CD4-positive, alpha-beta T cell treated with Interferon gamma for 1 hour (primary cell): ENCODE results near the gene ADORA2A.

ENCODE experiments used
- DNase-seq: peaks from one replicate; pipeline ENCODE4 v3.0.0-alpha.2; 2020

ADORA2A gene

DNA sequence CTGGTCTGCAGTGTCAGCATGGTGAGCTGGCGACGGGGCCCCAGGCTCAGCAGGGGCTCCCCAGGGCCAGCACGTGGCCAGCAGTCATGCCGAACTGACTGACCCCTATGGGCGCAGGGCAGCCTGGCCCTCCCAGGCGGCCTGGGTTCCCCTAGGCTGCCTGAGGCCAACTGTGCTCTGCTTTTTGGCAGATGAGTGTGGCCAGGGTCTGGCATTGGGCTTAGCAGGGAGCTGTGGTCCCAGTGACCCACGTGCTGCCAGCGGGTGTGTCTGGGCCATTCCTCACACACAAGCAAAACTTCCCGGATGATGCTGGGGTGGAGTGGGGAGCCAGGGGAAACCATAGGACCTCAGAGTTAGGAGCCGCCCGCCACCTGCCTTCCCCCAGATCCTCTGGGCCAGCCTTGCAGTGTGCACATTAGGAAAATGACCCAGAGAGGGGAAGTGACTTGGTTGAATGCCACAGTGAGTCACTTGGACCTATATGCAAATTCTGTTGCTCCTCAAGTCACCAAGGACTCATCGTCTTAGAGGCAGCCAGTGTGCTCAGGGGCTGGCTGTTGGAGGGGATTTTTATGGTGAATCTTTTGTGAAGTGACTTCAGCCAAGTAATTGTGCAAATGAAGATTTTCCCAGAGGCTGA lies 6.5 kb downstream of the ADORA2A start:
- DNase-seq, result peak; percentile 76

DNA sequence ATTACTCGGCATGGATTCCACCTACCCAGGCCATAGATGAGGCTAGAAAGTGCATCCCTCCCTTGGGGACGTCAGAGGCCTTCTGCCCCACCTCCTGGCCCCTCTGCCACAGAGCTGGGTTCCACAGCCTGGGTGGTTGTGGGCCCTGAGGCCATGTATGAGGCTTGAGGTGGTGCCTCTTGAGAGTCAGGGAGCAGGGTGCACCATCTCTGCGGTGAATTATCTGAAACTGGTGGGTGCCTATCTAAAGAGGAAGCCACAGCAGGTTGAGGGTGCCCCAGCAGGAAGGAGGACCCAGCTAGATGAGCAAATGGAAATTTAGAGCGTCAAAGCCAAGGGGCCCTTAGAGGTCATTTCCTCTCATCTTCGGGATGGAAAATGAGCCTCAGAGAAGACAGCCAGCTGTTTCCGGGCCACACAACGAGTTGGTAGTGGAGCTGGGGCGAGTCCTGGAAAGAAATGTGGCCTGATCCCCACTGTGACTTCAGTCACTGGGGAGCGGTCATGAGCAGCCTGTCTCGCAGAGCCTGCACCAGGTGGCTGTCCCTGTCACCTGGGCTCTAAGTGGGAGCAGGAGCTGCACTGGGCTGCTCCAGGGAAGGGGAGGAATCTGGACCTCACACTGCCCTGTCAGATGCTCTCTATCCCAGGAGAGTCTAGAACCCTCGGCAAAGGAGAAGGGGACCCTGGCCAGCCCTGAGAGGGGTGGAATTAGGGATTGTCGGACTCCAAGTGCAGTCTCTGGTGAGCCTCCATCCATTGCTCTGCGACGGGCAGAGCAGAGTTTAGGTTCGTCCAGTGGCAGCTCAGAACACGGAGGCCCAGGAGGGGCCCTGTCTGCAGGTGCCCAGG lies 7.3 kb downstream of the ADORA2A start:
- DNase-seq, result peak; percentile 79

GRCh38 chr22:24435323-24435645 lies 7.9 kb downstream of the ADORA2A start:
- DNase-seq, result no peak

DNA sequence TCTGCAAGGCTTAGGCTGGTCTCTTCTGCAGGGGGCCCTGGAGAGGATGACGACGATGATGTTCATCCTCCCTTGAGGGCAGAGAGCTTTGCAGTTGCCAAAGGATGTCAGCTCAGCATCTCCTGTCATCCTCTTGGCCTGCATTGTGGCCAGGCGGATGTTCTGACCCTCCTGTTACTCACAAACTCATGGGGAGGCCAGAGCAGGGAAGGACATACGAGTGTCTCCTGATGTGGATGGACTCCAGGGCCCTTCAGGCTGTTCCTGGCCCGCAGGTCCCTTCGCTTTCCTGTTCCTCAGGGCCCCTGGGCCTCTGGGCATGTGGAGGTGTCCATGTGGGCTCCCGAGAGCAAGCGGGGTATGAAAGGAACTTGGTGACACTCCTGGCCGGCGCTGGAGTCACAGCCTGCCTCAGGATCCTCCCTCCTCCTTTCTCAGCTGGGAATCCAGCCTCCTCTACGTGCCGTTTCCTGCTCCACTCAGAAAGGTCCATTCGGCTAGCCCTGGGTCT lies 8.5 kb downstream of the ADORA2A start:
- DNase-seq, result no peak

DNA sequence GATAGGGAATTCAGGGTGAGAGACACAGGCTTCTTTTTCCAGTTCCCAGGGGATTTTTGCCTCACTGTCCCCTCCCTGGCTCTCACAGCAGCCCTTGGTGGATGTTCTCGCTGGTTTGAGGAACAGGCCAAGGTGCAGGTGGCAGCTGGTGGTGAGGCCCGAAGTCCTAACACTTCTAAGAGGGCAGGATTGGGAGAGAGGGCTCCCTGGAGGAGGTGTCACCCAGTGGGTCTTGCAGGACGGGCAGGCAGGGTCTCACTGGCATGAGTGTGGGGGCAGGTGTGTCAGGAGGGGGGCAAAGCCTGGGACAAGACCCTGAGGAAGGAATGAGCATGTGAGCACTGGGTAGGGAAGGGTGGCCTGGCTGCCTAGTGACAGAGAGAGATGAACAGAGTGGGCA lies 9.2 kb downstream of the ADORA2A start:
- DNase-seq, result no peak

GRCh38 chr22:24437091-24437490 lies 9.7 kb downstream of the ADORA2A start:
- DNase-seq, result no peak

GRCh38 chr22:24437741-24438328 lies 10.4 kb downstream of the ADORA2A start:
- DNase-seq, result peak; percentile 40

DNA sequence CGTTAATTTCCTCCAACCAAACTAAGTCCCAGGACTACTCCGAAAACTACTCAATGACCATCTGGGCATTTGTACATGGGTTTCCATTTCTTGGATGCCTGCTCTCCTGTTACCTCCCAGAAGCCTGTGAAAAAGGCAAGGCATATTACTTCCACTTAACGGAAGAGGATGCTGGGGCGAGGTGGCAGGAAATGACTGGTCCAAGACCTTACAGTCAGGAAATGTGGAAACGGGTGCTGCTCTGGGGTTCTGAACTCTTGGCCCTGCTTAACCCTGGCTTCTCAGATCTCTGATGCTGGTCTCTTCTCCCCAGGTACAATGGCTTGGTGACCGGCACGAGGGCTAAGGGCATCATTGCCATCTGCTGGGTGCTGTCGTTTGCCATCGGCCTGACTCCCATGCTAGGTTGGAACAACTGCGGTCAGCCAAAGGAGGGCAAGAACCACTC lies 12.9 kb downstream of the ADORA2A start:
- peak; percentile 49 for DNase-seq

DNA sequence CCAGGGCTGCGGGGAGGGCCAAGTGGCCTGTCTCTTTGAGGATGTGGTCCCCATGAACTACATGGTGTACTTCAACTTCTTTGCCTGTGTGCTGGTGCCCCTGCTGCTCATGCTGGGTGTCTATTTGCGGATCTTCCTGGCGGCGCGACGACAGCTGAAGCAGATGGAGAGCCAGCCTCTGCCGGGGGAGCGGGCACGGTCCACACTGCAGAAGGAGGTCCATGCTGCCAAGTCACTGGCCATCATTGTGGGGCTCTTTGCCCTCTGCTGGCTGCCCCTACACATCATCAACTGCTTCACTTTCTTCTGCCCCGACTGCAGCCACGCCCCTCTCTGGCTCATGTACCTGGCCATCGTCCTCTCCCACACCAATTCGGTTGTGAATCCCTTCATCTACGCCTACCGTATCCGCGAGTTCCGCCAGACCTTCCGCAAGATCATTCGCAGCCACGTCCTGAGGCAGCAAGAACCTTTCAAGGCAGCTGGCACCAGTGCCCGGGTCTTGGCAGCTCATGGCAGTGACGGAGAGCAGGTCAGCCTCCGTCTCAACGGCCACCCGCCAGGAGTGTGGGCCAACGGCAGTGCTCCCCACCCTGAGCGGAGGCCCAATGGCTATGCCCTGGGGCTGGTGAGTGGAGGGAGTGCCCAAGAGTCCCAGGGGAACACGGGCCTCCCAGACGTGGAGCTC lies 13.5 kb downstream of the ADORA2A start:
- DNase-seq, result no peak

DNA sequence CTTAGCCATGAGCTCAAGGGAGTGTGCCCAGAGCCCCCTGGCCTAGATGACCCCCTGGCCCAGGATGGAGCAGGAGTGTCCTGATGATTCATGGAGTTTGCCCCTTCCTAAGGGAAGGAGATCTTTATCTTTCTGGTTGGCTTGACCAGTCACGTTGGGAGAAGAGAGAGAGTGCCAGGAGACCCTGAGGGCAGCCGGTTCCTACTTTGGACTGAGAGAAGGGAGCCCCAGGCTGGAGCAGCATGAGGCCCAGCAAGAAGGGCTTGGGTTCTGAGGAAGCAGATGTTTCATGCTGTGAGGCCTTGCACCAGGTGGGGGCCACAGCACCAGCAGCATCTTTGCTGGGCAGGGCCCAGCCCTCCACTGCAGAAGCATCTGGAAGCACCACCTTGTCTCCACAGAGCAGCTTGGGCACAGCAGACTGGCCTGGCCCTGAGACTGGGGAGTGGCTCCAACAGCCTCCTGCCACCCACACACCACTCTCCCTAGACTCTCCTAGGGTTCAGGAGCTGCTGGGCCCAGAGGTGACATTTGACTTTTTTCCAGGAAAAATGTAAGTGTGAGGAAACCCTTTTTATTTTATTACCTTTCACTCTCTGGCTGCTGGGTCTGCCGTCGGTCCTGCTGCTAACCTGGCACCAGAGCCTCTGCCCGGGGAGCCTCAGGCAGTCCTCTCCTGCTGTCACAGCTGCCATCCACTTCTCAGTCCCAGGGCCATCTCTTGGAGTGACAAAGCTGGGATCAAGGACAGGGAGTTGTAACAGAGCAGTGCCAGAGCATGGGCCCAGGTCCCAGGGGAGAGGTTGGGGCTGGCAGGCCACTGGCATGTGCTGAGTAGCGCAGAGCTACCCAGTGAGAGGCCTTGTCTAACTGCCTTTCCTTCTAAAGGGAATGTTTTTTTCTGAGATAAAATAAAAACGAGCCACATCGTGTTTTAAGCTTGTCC lies 14.3 kb downstream of the ADORA2A start:
- DNase-seq, result no peak

DNA sequence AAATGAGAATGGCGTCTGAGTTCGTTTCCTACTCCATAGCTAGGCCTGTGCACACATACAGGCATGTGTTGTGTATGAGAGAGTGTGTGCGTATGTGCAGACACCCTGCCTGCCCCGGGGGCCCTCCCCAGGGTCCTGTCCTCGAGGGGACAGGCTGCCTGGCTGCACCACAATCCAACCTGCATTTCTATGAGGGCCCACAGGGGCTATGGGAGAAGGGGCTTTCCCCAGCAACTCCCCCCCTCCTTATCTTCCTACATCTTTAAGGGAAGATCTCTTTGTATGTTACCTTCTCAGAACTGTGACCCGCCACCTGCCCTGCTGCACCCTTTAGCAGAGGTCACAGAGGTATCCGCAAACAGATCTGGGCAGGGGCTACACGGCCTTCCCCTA lies 14.9 kb downstream of the ADORA2A start:
- no peak for DNase-seq

GRCh38 chr22:24443668-24444067 lies 16.3 kb downstream of the ADORA2A start:
- DNase-seq, result no peak

GRCh38 chr22:24444251-24444650 lies 16.9 kb downstream of the ADORA2A start:
- no peak for DNase-seq

- no peak for DNase-seq
Observed at GRCh38 chr22:24444729-24445466, 17.5 kb downstream of the ADORA2A start.

DNA sequence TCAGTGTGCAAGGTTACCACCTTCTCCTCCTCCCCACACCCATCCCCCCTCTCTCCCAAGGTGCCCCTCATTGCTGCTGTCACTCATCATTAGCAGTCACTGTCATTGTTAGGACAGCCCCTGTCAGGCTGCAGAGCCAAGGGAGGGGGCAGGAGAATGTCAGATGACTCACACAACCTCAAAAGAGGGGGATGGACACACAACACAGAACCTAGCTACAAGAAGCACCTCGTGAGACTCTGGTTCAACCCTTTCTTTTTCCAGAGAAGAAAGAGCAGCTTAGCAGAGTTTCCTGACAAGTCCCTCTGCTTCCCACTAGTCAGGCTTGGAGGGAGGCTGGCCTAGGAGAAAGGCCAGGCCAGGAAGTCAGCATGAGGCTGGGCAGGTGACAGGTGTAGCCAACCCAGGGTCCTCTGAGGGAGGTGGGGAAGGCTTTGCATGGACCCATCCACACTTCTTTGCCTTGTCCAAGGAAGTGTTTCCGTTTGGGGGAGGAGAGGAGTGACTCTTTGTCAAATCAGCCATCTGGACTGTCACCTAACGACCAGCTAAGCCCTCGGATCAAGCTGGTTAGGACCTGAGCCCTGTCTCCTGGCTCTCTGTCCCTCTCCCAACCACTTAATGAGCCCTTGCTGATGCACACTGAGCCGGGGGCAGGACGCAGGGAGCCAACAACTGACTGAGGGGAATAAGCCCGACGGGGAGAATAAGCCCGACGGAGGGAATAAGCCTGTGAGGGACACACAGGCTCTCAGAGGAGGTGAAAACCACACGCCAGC lies 18.3 kb downstream of the ADORA2A start:
- DNase-seq, result no peak

DNA sequence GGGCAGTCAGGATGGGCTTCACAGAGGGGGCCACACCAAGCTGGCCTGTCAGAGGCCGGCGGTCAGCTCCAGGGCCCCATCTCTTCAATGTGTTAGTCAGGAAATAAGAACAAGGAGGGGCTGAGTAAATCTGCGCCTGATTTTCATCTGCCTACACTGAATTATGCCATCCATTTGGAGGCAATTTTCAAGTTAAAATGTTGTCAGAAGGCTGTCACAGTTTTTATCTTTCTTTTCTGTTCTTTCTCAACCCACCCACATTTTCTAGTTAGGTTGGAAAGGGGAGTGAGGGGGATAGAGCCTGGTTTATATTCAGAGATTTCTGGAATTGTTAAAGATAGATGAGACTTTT lies 18.8 kb downstream of the ADORA2A start:
- no peak for DNase-seq

- no peak for DNase-seq
Observed at GRCh38 chr22:24450610-24451009, 23.2 kb downstream of the ADORA2A start.

DNA sequence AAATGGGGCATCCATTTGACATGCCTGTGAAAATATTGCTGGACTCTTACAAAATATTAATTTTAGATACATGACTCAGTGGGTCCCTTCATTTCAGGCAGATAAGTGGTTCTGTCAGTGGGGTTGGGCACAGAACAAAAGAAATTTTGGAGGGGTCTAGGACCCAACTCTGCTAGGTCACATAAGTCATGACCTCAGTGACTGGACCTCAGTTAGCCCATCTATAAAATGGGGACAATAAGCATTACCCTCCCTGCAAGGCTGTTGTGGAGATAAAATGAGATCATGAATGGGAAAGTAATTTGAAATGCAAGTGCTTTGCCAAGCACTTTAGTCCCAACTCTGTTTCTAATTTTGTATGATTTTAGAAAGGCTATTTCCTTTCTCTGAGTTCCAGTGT lies 23.8 kb downstream of the ADORA2A start:
- DNase-seq, result no peak

DNA sequence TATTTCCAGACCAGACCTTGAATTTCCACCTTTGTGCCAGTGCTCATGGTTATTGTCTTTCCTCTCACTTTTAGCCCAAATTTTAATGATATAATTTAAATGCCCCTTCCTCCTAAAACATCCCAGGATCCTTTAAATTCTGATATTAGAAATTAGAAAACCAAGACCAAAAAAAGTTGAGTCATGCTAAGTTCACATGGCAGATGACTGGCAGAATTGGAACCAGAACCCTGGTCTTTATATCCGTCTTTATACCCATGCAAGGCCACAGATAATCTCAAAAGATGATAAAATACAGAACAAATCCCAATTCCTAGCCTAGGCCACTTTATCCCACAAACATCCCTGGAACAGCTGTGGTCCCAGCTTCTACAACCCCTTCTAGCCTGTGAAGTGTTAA lies 26.5 kb downstream of the ADORA2A start:
- no peak for DNase-seq

DNA sequence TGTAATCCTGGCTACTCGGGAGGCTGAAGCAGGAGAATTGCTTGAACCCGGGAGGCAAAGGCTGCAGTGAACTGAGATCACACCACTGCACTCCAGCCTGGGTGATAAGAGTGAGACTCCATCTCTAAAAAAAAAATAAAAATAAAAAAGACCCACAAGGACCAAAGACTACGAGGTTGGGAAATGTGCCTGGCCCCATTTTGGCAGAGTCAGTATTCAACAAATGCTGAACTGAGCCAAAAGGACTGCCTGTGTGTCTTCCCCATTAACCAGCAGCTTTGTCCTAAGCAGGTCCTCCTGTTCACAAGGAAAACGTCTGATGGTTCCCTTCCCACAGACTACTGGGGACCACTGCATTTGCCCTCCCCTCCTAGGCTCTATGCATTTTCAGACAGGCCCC lies 27.6 kb downstream of the ADORA2A start:
- DNase-seq, result no peak
